GM19324 (cell line): ENCODE measurements around the gene ROR2.
"Not testable (repeated sequence)": the region's sequence is repeated elsewhere in the genome, so short reads cannot be mapped to it uniquely, and the experiment has no call there.

Source experiments
- ATAC-seq: cut with Tn5 transposase; IDR thresholded peaks from one replicate; pipeline ENCODE4 v1.9.1; 2021; ENCODE audit warnings: mild to moderate bottlenecking, moderate library complexity; ENCODE audit not compliant: unreplicated experiment, low FRiP score

The ROR2 gene

DNA sequence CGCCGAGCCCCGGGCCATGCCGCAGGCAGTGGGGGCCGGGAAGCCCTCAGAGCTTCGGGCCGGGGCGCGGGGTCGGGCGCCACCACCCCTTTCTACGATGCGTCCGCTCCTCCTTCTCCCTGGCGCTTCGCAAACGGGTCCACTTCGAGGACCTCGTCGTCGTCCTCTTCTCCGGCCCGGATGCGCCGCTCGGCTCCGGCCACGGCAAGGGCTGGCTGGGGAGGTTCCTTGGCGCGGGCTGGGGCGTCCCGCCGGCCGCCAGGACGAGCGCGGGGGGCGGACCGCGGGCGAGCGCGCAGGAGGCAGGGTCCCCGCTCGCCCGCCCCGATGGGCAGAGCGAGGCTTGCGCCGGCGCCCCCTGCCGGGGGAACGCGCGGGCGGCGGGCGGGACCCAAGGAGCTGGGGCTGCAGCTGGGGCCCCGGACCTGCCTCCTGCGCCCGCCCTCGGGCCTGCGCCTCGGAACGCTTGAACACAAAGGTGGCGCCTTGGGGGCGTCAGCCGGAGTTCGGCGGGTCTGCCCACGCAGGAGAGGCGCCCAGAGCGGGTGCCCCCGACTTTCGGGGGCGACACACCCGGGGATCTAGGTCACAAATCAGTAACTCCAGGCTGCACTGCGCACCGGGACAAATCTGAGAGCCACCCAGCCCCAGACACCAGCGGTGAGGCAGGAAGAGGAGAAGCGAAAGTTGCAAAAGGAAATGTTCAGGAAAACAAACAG is at the start of gene ROR2:
Gene ROR2, minus strand, starts transcription at position 283 of the 719 bp plus-strand sequence.
- ATAC-seq: no peak

DNA sequence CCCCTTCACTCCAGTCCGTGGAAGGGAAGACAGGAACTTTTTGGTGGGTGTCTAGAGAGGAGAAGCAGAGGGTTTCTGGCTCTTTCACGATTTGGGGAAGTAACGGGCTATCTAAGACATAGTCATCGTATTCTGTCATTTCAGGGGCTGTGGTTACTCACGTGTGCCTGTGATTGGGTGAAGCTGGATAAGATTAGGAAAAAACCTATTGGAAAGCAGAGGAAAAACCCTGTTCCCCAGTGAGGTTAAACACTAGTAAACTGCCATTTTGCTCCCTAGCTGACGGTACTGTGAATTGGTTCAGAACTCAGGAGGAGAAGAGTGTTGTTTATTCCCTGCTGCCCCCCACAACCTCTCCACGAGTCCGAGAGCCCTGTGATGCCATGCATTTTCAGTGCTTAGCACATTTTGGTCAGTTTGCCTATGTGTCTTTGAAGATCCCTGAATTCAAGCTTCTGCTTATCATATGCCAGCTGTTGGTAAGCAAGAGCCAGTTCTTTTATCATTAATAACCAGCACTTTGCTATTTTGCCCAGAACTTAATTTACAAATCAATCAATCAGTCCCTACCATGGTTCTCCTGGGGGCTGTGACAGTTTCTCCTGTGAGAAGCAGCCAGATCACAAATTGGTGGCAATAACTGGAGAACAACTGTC is 45.1 kb upstream of the ROR2 start:
- ATAC-seq: no peak

DNA sequence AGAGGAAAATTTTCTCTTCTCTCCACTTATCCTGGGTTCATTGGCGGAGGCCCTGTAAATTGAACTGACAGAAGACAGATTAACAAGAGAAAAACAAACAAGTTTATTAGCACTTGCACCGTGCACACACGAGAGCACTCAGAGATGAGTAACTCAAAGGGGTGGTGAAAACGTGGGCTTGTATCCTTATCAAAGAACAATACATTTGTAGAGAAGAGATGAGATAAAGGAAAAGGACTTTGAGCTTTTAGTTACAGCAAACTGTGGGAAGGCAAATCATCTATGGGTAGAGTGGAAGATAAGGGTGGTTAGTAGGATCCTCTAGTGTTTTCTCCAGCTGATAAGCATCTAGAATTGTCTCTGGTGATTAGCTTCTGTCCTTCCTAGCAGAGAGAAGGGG is 44.4 kb upstream of the ROR2 start:
- ATAC-seq: no peak

DNA sequence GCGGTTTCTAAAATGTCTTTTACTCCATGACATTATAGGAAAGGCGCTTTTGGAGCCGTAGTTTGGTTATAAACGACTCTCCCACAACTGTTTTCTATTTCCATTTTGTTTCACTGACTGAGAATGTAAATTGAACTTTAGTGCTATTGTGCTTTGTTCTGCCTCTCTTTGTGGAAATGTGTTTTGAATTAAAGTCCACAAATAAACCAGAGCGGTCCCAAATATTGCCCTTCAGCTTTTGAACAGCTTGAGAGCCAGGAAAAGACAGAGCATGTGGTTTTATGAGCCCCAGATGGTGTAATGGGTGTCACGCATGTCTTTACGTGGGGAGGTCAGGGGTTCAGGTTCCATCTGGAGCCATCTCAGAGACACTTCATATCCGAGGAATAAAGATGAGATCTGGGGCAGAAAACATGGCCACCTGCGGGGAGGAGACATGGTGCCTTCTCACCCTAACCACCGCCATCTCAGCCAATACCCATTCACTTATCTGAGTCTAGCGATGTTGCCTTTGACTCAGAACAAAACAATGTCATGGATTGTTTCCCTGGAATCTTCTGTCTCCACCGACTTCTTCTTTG is 42.5 kb upstream of the ROR2 start:
- no peak for ATAC-seq

DNA sequence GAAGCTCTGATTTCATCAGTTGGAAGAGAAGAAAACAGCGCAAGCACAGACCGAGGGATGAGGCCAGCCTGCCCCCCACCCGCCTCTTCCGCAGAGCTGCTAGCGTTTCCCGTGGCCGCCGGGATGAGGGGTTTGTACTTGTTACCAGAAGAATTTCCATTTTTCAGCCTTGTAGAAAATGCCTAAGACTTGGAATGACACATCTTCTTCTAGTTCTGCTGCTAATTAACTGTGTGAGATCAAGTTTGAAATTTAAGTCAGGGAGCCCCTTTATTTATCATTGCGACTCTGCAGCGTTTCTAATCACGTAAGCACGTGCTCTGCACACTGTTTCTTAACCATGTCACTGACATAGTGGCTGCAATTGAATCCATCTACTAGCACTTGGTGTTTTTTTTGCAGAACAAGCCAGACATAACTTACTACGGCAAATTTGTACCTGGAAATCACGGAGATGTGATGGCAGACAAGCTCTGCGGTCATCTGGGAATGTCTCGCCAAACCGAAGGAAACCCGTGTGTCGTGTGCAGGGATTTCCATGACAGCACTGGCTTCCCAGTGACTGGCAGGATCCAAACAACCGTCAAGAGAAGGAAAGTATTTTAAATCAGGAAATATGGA is 41.8 kb upstream of the ROR2 start:
- ATAC-seq: no peak

DNA sequence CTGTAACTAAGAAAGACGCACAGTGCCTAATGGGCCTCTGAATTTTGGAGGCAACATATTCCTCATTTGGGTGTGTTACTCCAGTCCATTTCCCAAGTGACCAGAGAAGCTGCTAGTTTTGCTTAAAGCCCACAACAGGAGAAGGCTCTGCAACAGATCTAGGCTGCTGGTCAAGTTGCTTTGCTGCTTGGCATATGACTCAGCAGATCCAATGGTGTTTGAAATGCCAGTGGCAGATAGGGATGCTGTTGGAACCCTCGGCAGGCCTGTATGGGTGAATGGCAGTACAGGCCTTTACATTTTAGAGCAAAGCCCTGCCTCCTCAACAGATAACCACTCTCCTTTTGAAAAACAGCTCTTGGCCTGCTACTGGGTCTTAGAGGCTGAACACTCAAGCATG is 36.2 kb upstream of the ROR2 start:
- ATAC-seq: no peak

DNA sequence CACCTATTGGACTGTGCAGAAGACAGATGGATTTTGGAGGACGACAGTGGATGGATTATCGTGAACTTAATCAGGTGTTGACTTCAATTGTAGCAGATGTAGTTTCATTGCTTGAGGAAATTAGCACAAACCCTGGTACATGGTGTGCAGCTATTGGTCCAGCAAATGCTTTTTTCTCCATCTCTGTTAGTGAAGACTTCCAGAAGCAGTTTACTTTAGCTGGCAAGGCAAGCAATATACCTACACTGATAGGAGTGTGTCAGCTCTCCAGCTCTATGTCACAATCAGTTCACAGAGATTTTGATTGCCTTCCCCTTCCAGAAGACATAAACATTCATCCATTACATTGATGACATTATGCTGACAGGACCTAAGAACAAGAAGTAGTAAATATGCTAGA is 35.7 kb upstream of the ROR2 start:
- ATAC-seq: no peak

DNA sequence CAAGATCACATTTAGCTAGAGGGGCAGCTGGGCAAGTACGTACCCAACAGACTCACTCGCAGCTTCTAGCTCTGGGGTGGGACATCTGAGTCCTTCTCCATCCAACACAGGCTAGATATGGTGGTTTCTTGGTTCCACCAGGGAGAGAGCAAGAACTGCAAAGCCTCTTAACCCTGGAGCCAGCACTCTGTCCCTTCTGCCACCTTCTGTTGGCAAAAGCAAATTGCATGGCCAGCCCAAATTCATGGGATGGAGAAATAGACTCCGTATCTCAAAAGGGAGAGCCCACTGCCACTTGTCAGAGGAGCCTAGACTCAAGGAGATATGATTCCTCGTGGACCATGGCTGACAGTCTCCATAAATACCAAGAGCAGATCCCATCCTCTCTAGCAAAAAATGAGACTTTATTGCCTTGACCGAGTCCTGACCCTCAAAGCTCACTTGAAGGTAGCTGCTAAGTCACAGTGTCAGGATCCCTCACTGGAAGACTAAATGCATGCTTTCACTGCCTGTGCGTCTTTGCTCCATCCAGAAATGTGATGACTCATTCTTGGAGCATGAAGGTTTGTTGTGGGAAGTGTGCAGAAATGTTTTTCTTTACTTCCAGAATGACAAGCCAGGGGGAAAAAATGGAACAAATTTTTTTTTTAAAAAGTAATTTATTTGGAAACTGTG is 28.8 kb upstream of the ROR2 start:
- no peak for ATAC-seq

DNA sequence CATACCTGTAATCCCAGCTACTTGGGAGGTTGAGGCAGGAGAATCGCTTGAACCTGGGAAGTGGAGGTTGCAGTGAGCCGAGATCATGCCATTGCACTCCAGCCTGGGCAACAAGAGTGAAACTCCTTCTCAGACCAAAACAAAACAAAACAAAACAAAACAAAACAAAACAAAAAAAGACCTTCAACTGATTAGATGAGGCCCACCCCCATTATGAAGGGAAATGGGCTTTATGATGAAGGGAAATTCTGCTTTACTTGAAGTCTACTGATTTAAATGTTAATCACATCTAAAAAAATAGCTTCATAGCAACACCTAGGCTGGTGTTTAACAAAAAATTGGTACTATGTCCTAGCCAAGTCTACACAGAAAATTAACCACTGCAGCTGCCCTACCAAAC is 25.2 kb upstream of the ROR2 start:
- ATAC-seq: not testable (repeated sequence)

DNA sequence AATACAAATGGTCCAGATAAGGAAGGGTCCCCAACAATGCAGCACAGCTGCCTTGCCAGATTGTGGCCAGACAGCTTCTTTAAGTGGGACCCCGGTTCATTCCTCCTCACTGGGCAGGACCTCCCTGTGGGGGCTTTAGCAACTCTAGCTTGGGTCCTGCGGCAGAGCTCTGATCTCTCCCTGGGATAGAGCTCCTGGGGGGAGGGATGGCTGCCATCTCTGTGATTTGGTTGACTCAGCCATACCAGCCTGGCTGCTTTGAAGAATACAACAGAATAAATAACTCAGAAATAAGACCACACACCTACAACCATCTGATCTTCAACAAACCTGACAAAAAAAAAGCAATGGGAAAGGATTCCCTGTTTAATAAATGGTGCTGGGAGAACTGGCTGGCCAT is 22.7 kb upstream of the ROR2 start:
- no peak for ATAC-seq

DNA sequence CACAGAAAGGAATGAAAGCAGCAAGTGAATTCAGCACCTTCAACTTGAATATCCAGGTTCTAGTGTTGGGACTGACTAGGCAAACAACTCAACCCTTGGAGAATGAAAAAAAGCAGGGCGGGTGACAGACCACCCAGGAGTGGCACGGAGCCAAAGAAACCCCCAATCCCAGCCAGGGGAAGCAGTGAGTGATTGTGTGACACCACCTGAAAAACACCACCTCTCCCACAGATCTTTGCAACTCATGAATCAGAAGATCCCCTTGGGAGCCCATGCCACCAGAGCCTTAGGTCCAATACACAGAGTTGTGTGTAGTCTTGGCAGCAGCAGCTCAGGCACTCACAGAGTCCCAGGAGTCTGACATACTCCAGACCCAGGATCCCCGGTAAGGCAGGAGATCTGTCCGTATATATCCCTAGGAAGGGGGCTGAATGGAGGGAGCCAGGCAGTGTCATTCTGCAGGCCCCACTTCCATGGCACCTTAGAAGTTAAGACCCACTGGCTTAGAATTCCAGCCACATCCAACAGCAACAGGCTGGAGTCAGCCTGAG is 22.1 kb upstream of the ROR2 start:
- no peak for ATAC-seq

DNA sequence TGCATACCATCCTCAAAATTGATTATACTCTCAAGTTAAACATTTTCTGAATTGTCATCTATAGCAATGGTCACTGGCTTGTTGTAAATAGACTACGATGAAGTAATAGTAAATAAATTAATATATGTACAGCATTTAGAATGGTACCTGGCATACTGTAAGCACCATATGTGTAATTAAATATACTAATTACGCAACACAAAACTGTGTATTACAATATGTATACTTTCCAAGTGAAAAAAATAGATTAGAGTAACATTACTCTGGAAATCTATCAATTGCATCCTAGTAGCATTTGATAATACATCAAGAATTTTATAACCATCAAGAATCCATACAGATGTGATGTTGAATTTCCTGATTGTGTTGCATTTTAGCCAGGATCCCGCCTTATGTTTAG is 17.2 kb upstream of the ROR2 start:
- no peak for ATAC-seq

DNA sequence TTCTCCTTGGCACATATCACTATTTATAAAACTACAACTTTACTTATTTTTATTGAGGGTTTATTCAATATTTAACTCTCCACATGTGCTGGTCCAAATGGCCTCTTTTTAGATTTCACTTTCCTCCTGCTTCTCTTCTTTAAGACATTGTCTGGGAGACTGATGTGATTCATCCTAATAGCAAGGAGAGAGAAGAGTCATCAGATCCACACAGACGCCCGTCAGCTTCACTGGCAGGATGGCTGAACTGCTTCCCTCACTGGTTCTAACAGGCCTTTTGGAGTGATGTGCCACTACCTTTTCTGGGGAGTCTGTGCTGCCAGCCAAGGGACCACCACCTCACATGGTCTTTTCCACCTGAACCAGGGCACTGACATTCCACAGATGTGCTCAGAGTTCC is 16.5 kb upstream of the ROR2 start:
- ATAC-seq: no peak

DNA sequence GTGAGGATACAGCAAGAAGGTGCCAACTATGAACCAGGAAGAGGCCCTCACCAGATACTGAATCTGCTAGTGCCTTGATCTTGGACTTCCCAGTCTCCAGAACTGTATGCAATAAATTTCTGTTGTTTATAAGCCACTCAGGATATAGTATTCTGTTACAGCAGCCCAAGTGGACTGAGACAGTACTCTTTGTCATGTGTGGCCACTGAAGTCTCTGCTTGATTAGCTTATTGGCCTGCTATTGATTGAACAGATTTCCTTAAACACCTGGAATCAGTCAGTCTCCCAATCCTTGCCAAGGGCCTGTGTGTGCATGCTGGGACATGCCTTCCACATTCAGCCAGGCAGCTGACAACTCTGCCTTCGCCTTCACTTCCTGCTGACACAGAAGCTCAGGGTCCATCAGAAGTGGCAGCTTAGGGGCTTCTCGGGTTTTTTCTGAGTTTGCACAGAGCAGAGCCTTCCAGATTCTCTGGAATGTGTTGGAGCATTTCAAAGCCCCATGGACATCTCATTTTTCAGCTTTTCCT is 13.7 kb upstream of the ROR2 start:
- ATAC-seq: no peak

DNA sequence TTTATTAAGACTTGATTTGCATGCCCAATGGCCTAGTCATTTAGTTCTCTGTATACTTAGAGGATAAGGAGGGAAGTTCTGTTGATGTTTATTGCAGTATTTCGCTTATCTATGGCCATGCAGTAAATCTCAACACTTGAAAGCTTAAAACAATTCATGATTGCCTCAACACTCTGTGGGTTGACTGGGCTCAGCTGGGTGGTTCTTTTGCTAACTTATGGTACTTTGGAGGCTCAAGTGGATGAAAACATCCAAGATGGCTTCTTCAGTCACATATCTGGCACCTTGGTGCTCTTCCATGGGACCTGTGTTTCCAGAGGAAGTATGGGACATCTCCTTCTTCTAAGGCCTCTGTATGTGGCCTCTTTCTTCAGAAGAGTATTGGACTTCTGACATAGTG is 10.3 kb upstream of the ROR2 start:
- ATAC-seq: no peak

DNA sequence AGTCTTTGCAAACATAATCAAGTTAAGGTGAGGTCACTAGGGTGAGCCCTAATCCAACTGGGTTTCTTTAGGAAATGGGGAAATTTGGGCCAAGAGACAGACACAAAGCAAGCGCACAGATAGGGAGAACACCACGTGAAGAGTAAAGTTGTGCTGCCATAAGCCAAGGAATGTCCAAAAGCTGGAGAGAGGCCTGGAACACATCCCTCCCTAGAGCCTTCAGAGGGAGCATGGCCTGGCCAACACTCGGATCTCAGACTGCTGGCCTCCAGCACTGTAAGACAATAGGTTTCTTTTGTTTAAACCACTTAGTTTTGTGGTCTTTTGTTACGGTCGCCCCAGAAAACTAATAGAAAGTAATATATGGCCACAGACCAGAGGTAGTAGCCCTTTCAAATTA is 8.1 kb upstream of the ROR2 start:
- ATAC-seq: no peak

DNA sequence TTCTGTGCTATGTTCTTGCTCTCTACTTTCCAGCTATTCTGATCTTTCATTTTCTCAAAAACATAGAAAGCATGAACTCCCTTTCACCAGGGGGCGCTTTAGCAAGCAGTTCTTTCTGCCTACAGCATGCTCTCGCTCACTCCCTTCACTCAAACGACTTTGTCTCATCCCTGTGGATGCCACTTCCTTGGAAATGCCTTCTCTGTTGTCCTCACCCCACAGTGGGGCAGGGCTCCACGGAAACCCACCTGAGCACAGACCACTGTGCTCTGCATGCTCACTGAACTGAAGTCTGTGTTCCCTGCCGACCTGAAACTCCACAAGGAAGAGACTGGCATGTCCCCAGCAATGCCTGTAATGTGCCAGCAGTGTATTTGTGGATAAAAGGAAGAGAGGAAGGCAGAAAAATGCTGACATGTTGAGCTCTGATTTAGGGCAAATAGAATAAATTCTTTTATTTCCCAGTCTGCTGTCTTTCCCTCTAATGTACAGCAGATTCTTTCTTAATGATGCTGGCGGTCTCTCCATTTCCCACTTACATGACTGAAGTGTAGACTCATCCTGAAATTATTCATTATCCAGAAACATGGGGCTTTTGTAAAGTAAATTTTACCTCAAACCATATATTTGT is 4.9 kb upstream of the ROR2 start:
- ATAC-seq: no peak

DNA sequence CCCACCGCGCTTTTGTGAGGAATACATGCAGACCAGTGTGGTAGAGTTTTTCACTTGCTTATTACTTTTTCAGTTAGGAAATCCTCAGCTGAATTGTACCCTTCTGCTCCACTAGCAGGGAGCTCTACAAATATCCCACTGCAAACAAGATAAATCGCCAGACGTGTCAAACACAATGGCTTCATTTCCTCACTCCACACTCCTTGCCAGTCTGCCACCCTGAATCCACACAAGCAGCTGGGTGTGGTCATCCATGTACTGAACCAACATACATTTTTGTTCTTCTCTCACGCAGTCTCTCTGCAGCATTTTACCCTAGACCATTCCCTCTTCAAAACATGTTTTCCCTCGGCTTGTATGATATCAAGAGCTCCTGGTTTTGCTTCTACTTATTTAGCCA is 3.7 kb upstream of the ROR2 start:
- no peak for ATAC-seq

DNA sequence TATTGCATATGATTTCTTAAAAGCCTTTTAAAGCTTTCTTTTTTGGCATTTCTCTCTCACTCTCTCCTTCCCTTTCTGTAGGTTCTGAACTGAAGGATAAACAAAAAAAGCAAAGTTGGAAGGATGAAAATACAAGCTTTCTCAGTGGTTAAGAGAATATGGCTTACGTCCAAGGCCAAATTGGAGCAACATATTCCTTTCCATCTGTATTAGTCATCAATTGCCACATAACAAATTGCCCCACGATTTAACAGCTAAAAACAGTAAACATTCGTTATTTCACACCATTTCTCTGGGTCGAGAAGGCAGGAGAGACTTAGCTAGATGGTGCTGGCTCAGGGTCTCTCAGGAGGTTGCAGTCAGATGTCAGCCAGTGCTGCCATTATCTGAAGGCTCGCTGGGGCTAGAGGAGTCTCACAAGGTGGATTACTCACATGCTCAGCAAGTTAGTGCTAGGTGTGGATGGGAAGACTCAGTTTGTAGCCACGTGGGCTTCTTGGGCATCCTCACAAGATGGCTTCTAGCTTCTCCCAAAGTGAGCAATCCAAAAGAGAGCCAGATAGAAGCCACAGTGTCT is 2.0 kb upstream of the ROR2 start:
- ATAC-seq: no peak
